HG03558 (cell line): ENCODE data around the gene IFNLR1.

Experiments used
- ATAC-seq: cut with Tn5 transposase; IDR thresholded peaks from one replicate; pipeline ENCODE4 v1.9.1; 2021; ENCODE audit warnings: moderate number of reproducible peaks; ENCODE audit not compliant: unreplicated experiment; ENCODE audit errors: extremely low read depth

Gene IFNLR1

DNA sequence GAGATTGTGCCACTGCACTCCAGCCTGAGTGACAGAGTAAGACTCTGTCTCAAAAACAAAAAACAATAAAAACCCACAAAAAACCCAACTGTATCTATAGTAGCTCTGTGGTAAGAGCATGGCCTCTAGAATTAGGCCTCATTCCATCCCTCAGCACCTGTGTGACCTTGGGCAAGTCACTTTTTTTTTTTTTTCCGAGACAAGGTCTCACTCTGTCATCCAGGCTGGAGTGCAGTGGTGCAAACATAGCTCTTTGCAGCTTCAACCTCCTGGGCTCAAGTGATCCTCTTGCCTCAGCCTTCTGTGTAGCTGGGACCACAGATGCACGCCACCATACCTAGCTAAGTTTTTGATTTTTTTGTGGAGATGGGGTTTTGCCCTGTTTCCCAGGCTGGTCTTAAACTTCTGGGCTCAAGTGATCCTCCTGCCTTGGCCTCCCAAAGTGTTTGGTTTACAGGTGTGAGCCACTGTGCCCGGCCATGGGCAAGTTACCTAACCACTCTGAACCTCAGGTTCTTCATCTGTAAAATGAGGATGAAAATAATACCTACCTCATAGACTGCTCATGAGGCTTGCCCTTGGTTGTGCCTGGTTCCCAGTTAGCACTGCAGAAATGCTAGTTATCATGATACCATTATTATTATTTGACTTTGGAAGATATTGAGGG, 59.8 kb downstream of the IFNLR1 start:
- ATAC-seq: no peak

DNA sequence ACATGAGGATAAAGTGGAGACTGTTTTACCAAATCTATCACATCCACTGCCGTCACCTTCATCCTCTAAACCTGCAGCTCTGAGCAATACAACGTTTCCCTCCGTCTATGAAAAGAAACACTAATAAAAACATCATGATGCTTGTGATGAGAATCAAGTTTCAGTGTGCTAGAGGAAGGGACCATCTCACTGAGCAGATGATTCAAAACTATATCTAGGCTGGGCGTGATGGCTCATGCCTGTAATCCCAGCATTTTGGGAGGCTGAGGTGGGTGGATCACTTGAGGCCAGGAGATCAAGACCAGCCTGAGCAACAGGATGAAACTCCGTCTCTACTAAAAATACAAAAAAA, 60.4 kb downstream of the IFNLR1 start:
- no peak for ATAC-seq

DNA sequence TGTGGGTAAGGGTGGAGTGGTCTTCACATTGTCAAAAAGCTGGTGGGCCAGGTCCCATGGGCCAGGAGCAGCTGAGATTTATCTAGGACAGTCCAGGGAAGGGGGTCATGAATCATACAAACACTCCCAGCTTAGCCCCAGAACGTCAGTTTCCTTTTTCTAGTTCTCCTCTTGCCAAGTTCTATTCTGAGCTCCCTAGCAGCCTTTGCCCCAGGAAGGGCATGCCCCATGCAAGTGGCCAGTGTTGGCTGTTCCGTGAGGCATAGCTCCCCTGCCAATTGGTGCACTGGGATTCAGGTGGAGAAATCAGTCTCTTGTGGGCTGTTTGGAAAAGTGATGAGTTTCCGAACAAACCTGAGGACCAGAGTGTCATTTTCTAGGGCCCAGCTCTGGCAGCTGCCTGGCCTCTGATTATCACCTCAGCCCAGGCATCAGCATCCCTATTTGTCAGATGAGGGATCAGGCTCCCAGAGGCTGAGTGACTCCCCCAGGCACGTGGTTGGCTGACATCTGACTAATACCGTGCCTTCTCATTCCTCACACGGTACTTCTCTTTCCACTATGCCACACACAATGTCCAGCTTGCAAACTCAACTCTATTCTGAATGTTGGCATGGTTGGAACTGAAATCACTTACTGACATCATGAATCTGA, 60.9 kb downstream of the IFNLR1 start:
- no peak for ATAC-seq

DNA sequence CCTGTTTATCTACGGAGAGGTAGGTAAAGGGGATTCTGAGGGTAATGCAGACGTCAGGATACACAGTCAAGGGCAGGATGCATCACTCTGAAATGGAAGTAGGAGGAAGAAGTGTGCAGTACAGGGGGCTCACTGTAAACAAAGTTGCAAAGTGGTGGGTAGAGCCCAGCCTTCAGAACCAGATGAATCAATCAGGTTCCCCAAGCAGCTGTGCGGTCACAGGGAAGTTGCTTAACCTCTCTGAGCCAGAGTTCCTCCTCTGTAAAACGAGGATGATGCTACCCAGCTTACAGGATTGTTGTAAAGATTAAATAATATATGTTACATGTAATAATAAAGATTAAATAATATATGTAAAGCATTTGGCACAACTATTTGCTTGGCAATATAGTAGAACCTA, 61.6 kb downstream of the IFNLR1 start:
- no peak for ATAC-seq

DNA sequence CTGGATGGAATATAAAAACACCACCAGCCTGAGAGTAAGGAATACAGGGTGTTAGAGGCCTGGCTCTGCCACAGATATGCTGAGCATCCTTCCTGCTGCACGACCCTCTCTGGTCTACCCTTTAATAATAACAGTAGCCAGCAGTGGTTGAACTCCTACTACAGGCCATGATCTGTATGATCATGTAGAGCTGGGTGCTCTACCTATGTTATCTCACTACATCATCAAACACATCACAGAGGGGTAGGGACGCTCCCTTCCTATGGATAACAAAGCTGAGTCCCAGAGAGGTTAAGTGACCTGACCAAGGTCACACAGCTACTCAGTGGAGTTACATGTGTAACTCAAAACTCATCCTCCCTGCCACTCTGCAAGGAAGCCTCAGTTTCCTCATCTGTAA, 62.1 kb downstream of the IFNLR1 start:
- no peak for ATAC-seq

GRCh38 chr1:24123611-24124010, 63.5 kb downstream of the IFNLR1 start:
- no peak for ATAC-seq

- no peak for ATAC-seq
These were observed 64.3 kb downstream of the IFNLR1 start for GRCh38 chr1:24122776-24123175.

DNA sequence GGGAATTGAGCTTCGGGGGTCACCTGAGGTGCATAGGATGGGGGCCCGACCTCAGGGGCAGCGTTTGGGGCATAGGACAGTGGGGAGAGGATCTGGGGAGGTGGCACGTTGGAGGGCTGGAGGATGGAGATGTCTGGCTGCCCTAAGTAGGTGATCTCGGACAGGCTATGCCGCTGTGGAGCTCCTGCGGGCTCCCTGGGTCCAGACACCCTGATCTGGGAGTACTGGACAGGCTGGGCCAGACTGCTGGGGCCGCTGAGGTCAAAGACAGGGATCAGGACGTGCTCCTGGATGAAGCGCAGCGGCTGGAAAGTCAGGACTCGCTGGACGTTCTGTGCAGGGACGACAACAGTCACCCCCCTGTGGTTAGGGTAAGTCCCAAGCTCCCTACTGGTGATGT, 65.7 kb downstream of the IFNLR1 start:
- ATAC-seq: no peak

DNA sequence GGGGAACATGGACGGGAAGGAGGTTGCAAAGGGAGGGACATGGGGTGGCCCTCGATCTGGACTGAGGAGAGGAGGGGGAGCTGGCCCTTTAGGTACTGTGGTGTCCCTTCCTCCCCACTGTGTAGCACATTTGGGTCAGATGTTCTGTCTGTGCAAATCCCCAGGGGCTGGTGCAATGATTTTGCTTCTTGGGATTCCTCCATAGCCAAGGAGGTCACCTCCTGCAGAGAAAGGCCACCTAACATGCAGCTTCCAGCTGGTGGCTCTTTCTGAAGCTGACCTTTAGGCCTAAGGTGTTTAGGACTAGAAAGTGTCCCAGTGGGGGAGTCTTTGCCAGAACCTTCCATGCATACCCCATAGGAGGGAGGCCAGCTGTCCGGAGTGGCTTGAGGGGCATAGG, 66.1 kb downstream of the IFNLR1 start:
- ATAC-seq: no peak

- ATAC-seq: no peak
These were observed 67.0 kb downstream of the IFNLR1 start for GRCh38 chr1:24119859-24120756.

DNA sequence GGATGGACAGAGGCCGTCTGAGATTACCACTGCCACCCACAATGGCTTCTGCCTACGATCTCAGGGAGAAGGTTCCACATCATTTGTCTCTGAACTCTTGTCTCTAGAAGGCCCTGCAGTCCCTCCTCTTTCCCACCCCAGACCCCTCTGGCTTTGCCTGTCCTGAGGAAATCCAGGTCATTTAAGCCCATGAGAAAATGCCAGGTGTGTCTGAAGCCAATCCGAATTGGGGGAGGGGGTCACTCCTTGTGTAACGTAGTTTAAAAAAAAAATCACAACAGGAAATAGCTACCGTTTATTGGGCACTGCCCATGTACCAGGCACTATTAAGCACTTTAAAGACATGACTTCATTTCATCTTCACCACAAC, 67.6 kb downstream of the IFNLR1 start:
- ATAC-seq: no peak

DNA sequence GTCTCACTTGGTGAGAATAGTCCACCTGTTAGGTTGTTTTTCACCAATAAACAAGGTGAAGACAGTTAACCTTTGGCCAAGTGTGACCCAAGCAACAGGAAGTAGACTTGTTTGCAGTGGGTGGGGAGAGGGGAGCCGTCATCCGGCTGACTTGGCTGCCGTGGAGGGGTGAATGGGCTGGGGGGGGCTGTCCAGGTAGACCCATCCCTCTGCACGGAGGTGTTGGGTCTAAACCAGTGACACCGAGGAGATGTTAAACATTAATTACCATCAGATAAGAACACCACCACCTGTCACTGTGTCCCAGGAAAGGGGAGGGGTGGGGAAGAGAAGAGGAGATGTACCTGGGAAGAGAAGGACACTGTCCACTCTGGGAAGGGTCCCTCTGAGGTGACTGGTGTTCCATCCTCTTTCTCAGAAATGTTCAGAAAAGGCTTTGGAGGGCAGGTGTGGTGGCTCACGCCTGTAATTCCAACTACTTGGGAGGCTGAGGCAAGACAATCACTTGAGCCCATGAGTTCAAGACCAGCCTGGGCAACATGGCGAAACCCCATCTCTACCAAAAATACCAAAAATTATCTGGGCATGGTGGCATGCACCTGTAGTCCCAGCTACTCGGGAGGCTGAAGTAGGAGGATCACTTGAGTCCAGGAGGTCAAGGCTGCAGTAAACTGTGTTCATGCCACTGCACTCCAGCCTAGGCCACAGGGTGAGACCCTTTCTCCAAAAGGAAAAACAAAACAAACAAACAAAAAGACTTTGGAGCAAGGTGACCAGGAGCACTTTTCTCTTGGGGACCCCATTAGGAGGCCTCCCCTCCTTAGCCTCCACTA, 68.5 kb downstream of the IFNLR1 start:
- no peak for ATAC-seq

DNA sequence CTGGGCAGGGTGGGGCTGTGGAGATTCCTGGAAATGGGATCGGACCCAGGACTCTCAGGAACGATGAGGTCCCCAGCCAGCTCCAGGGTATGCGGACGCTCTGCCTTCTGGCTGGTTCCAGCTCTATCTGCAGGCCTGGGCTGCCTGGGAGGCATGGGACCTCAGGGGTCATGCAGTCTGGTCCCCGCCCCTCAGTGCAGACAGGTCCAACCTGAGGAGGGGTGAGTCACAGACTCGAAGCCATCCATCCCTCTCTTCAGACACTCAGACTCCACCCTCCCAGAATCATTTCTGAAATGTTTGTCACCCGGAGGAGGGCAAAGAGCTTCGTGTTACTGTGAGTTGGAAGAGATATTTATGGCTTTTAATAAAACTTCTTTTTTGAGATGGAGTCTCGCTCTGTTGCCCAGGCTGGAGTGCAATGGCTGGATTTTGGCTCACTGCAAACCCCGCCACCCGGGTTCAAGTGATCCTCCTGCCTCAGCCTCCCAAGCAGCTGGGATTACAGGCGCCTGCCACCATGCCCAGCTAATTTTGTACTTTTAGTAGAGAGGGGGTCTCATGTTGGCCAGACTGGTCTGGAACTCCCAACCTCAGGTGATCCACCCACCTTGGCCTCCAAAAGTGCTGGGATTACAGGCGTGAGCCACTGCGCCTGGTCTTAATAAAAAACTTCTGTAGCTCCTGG, 69.2 kb downstream of the IFNLR1 start:
- ATAC-seq: no peak

- ATAC-seq: no peak
These were observed 70.0 kb downstream of the IFNLR1 start for GRCh38 chr1:24117132-24117531.

DNA sequence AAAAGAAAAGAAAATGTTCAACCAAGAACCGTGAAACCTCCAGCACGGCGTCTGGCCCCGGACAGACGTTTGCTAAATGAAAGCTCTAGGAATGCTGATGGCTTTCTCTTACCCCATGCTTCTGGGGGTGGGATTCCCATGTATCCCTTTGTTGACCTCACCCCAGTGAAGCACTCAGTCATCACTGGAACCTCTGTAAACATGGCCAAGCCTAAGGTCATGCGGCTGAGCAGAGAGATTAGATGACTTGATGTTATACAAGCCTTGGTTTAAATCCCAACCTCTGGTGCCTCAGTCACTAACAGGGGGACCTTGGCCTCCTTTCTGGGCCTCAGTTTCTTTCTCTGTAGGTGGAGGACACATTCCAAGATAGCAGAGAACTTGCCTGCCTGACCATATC, 72.3 kb downstream of the IFNLR1 start:
- ATAC-seq: no peak

DNA sequence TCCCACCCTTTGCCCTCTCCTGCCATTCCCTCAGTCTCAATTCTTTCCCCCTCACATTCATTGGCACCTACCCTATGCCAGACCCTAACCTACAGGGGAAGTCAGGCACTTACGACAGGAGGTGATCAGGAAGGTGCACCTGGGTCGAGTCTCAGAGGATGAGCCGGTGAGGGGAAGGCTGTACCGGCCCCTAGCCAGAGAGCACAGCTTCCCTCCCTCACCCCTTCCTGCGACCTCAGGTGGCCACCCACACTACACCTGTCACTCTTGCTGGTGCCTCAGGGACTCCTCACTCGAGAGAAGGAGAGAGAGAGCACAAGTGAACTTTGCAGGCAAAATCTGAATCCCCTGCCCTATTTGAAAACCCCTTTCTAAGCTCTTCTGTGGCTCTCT, 73.5 kb downstream of the IFNLR1 start:
- ATAC-seq: no peak

- ATAC-seq: no peak
These were observed 74.9 kb downstream of the IFNLR1 start, which contains the start of gene MYOM3 for GRCh38 chr1:24111996-24112779. TSS of gene MYOM3 (minus strand) at chr1:24112135. CDS start at chr1:24108636, 3,499 bp downstream.

- ATAC-seq: no peak
These were observed 75.7 kb downstream of the IFNLR1 start for GRCh38 chr1:24111262-24111995.
